K562 (cell line): ENCODE data around the gene HOMEZ. TPM values are rescaled to one million over a fixed set of nuclear protein-coding genes. Genes with fewer than 3 reads are reported as not detected.
A peak's percentile ranks its signal among the peaks of the same experiment; 100 is the strongest.

Experiments
- BRCA1 ChIP-seq, 2 experiments: fragments of 450-650 bp in 1 of 2; sonication (generic) in 1 of 2; formaldehyde crosslinking in 1 of 2; IDR thresholded peaks; 2 replicates each; pipeline versions ENCODE4 v1.5.0 to v1.6.1; 2017 to 2020; ENCODE audit warnings: mild to moderate bottlenecking in 1 of 2, missing genetic modification reagents in 1 of 2
- CTCF ChIP-seq, 3 experiments: IDR thresholded peaks in 2 of 3; conservative IDR thresholded peaks in 1 of 3; 2 replicates each; pipeline ENCODE4 v1.5.1; 2011 to 2012; ENCODE audit warnings: low read length in 3 of 3, mild to moderate bottlenecking in 3 of 3, control low read depth in 2 of 3, improper control_type of control experiment in 1 of 3, inconsistent platforms in 1 of 3, low read depth in 1 of 3, mixed read lengths in 1 of 3, moderate library complexity in 1 of 3; ENCODE audit not compliant: insufficient read depth in 2 of 3
- FOXK2 ChIP-seq, 2 experiments: fragments of 450-650 bp; IDR thresholded peaks in 1 of 2; conservative IDR thresholded peaks in 1 of 2; 2 replicates each; pipeline ENCODE4 v1.6.1; 2016; ENCODE audit warnings: low read depth in 2 of 2, mild to moderate bottlenecking in 1 of 2
- JUND ChIP-seq, 2 experiments: IDR thresholded peaks; 2 replicates in 1 of 2; 3 replicates in 1 of 2; pipeline ENCODE4 v1.6.1; 2011; ENCODE audit warnings: borderline replicate concordance in 2 of 2, low read depth in 2 of 2, low read length in 2 of 2, improper control_type of control experiment in 1 of 2, missing biosample characterization in 1 of 2, missing genetic modification characterization in 1 of 2, missing genetic modification reagents in 1 of 2
- KDM1A ChIP-seq, 2 experiments: fragments of 450-650 bp; IDR thresholded peaks; 2 replicates each; pipeline ENCODE4 v1.6.1; 2016; ENCODE audit warnings: mild to moderate bottlenecking in 2 of 2
- PATZ1 ChIP-seq: fragments of 250-450 bp; sonication (Bioruptor Pico); IDR thresholded peaks from 2 replicates; pipeline ENCODE4 v1.5.0; 2020; ENCODE audit warnings: mild to moderate bottlenecking, borderline replicate concordance
- PCBP1 ChIP-seq: fragments of 200-400 bp; formaldehyde crosslinking; IDR thresholded peaks from 2 replicates; pipeline ENCODE4 v1.6.1; 2018; ENCODE audit warnings: mild to moderate bottlenecking, low read depth, low read length; ENCODE audit not compliant: poor library complexity, severe bottlenecking
- THRA ChIP-seq: fragments of 450-650 bp; IDR thresholded peaks from 2 replicates; pipeline ENCODE4 v1.6.1; 2017; ENCODE audit warnings: mild to moderate bottlenecking, moderate library complexity
- USF2 ChIP-seq: sonication (generic); formaldehyde crosslinking; IDR thresholded peaks from 2 replicates; pipeline ENCODE4 v1.5.0; 2020; ENCODE audit warnings: missing genetic modification reagents
- ZNF124 ChIP-seq: sonication (generic); formaldehyde crosslinking; IDR thresholded peaks from 2 replicates; pipeline ENCODE4 v1.8.1; 2022; ENCODE audit warnings: missing genetic modification reagents
- ZNF280A ChIP-seq: fragments of 450-650 bp; IDR thresholded peaks from 2 replicates; pipeline ENCODE4 v1.6.1; 2018; ENCODE audit warnings: mild to moderate bottlenecking, low read depth; ENCODE audit not compliant: partially characterized antibody
- ZNF347 ChIP-seq: fragments of 450-650 bp; formaldehyde crosslinking; IDR thresholded peaks from 2 replicates; pipeline ENCODE4 v1.4.0; 2020; ENCODE audit warnings: low read depth, mild to moderate bottlenecking, moderate library complexity
- ZNF785 ChIP-seq: fragments of 250-450 bp; sonication (Bioruptor Pico); IDR thresholded peaks from 2 replicates; pipeline ENCODE4 v1.4.0; 2020; ENCODE audit warnings: mild to moderate bottlenecking
- polyA plus RNA-seq, 8 experiments: library from polyadenylated mRNA; depleted of rRNA in 4 of 8; stranded (reverse) in 5 of 8; unstranded in 3 of 8; fragments of >200 nt; fragmentation: Nextera tagmentation in 2 of 8; fragmentation: Illumina TruSeq in 1 of 8; extraction: Ambion mirVana in 2 of 8; extraction: Trizol in 1 of 8; gene quantifications; 2 replicates each; pipeline versions ENCODE4 v1.2.1 to v1.2.3, GENCODE V29; 2011 to 2014; ENCODE audit warnings: inconsistent platforms in 1 of 8, missing spikeins in 1 of 8
- total RNA-seq, 7 experiments: library from RNA; depleted of rRNA in 6 of 7; stranded (reverse); fragments of >200 nt in 6 of 7; fragmentation: Illumina TruSeq in 2 of 7; extraction: Trizol in 2 of 7; gene quantifications; 2 replicates each; pipeline versions ENCODE4 v1.2.1 to v1.2.3, GENCODE V29; 2011 to 2021; ENCODE audit warnings: low replicate concordance in 1 of 7
- TF ChIP-seq, protein P1 (sequence below): fragments of 450-650 bp; IDR thresholded peaks from 2 replicates; pipeline ENCODE4 v1.6.1; 2017; ENCODE audit warnings: antibody characterized with exemption
- TF ChIP-seq, protein P2 (sequence below): fragments of 250-450 bp; sonication (Bioruptor Pico); IDR thresholded peaks from 2 replicates; pipeline ENCODE4 v1.8.0; 2022; ENCODE audit warnings: moderate library complexity, mild to moderate bottlenecking, inconsistent platforms

Gene HOMEZ
- total and polyA plus RNA-seq, 9 of the 15 experiments (the other 6 are each of a cell fraction or from before 2014, with no cell fraction given), result 3.0 to 30.2 (median 16.9) TPM

DNA sequence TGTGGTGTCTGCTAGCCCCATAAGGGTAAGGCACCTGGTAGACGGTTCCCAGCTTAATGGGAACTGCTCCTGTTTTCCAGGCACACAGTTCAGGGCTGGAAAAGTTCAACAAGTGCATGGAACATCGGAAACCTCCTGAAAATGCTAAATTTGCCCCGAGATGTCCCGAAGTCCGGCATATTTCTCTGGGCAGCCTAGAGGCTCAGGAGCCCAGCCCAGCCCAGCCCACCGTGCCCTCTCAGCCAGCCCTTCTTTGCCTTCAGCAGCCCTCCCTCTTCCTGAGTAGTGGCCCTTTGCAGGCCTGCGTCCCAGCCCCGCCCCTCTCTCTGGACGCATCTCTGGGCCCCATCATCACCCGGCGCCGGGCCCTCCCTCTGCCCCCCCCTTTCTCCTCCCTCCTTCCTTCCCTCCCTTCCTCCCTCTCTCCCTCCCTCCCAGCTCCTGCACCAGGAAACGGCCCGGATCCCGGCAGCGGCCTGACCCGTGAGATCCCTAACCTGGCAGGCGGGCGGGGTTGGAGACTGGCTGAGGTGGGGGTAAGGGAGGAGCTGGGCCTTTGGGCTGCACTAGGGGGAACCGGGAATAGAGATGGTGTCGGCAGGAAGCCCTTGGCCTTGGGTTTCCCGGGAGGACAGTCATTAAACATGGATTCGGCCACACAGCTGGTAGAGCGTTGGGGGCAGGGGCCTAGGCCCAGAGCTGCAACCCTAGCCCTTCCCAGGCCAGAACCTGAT, 20.6 kb upstream of the HOMEZ start, which contains the start of gene BCL2L2 (continued):
- TF ChIP-seq KDM1A (IDR thresholded peaks at IDR 0.05) (no peak), PATZ1 (CRISPR knock-in tag) (no peak), THRA (no peak), JUND (IDR thresholded peaks at IDR 0.05; ENCODE audit: borderline replicate concordance, low read depth, low read length) (peak; percentile 54; the same call in 1 of the 2 replicates), JUND (tag; IDR thresholded peaks at IDR 0.05; ENCODE audit: borderline replicate concordance, low read depth, low read length) (peak; percentile 39; the same call in 1 of the 3 replicates), ZNF280A (no peak), BRCA1 (IDR thresholded peaks at IDR 0.05) (no peak), BRCA1 (CRISPR knock-in tag; IDR thresholded peaks at IDR 0.05) (no peak), ZNF785 (CRISPR knock-in tag) (no peak), ZNF347 (CRISPR knock-in tag) (no peak), PCBP1 (peak; percentile 97), USF2 (CRISPR knock-in tag) (no peak), FOXK2 (conservative IDR thresholded peaks at IDR 0.05 in 1 of 2, IDR thresholded peaks at IDR 0.05 in 1 of 2; ENCODE audit: low read depth in 2 of 2) (peak; percentile 88), ZNF124 (no peak), CTCF (IDR thresholded peaks at IDR 0.05 in 2 of 3, conservative IDR thresholded peaks at IDR 0.05 in 1 of 3; ENCODE audit: insufficient read depth in 2 of 3, low read depth in 1 of 3, low read length in 3 of 3) (no peak)
- TF ChIP-seq, protein P1, sequence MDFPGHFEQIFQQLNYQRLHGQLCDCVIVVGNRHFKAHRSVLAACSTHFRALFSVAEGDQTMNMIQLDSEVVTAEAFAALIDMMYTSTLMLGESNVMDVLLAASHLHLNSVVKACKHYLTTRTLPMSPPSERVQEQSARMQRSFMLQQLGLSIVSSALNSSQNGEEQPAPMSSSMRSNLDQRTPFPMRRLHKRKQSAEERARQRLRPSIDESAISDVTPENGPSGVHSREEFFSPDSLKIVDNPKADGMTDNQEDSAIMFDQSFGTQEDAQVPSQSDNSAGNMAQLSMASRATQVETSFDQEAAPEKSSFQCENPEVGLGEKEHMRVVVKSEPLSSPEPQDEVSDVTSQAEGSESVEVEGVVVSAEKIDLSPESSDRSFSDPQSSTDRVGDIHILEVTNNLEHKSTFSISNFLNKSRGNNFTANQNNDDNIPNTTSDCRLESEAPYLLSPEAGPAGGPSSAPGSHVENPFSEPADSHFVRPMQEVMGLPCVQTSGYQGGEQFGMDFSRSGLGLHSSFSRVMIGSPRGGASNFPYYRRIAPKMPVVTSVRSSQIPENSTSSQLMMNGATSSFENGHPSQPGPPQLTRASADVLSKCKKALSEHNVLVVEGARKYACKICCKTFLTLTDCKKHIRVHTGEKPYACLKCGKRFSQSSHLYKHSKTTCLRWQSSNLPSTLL, result no peak
- TF ChIP-seq, protein P2, sequence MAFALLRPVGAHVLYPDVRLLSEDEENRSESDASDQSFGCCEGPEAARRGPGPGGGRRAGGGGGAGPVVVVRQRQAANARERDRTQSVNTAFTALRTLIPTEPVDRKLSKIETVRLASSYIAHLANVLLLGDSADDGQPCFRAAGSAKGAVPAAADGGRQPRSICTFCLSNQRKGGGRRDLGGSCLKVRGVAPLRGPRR (CRISPR knock-in tag), result no peak
